Endothelial cell (in vitro differentiated cells): ENCODE results near the gene IVNS1ABP. TPM values are rescaled to one million over a fixed set of nuclear protein-coding genes. Genes with fewer than 3 reads are reported as not detected.
"Not testable (repeated sequence)": the region's sequence is repeated elsewhere in the genome, so short reads cannot be mapped to it uniquely, and the experiment has no call there.

ENCODE experiments used
- DNase-seq: peaks from one replicate; pipeline ENCODE4 v3.0.0; 2021; ENCODE audit warnings: low spot score
- H3K27ac Mint-ChIP-seq: one replicate; pipeline ENCODE4 v1.8.0; 2021; ENCODE audit warnings: mixed read lengths, inconsistent platforms; ENCODE audit not compliant: unreplicated experiment
- H3K27me3 Mint-ChIP-seq: one replicate; pipeline ENCODE4 v1.8.0; 2021; ENCODE audit warnings: mild to moderate bottlenecking, moderate library complexity, mixed read lengths, inconsistent platforms; ENCODE audit not compliant: unreplicated experiment
- H3K36me3 Mint-ChIP-seq: one replicate; pipeline ENCODE4 v1.8.0; 2021; ENCODE audit warnings: mild to moderate bottlenecking, low read depth, mixed read lengths, inconsistent platforms; ENCODE audit not compliant: unreplicated experiment
- H3K4me1 Mint-ChIP-seq: one replicate; pipeline ENCODE4 v1.8.0; 2021; ENCODE audit warnings: mild to moderate bottlenecking, mixed read lengths, inconsistent platforms; ENCODE audit not compliant: unreplicated experiment
- H3K4me3 Mint-ChIP-seq: one replicate; pipeline ENCODE4 v1.8.0; 2021; ENCODE audit warnings: mild to moderate bottlenecking, mixed read lengths, inconsistent platforms; ENCODE audit not compliant: unreplicated experiment
- H3K9me3 Mint-ChIP-seq: one replicate; pipeline ENCODE4 v1.8.0; 2021; ENCODE audit warnings: mixed read lengths, inconsistent platforms; ENCODE audit not compliant: unreplicated experiment
- CTCF ChIP-seq: fragments of 200-600 bp; sonication (generic); IDR thresholded peaks from one replicate; pipeline ENCODE4 v1.5.0; 2021; ENCODE audit warnings: antibody characterized with exemption; ENCODE audit not compliant: unreplicated experiment
- long read RNA-seq: library from polyadenylated mRNA; unstranded; transcript quantifications from one replicate; pipeline ENCODE4 v2.0.0, GENCODE V29; 2020; ENCODE audit not compliant: unreplicated experiment
- total RNA-seq: library from RNA; stranded (reverse); fragmentation: NEBNext Ultra II Directional; extraction: Animal tissue kit (Norgen Biotek cat#: 25700); gene quantifications from one replicate; pipeline ENCODE4 v1.2.1, GENCODE V29; 2021; ENCODE audit not compliant: unreplicated experiment

The IVNS1ABP gene
- 95.9 TPM for total RNA-seq
- long read RNA-seq, full-length matches to known transcripts, result 39 of 44 reads
- long read RNA-seq, partial matches to known transcripts, result 2 of 44 reads
- long read RNA-seq, other reads (novel, unspliced or antisense), result 3 of 44 reads

GRCh38 chr1:185317034-185317885 lies at the start of gene IVNS1ABP:
Gene IVNS1ABP (minus strand): TSS chr1:185317243. CDS start chr1:185309493, 7,750 bp downstream.
- Mint-ChIP-seq H3K27ac (peak within 1 kb of the TSS; percentile 95), H3K4me1 (peaks cover 36% of the 10 kb centered on the region), H3K36me3 (peaks cover 19% of the 10 kb centered on the region), H3K27me3 (peaks cover 20% of the 10 kb centered on the region), H3K9me3 (no peaks in the 10 kb centered on the region), H3K4me3 (peak within 1 kb of the TSS; percentile 93)
- peak; percentile 84 for DNase-seq
- TF ChIP-seq CTCF, result no peak

- no peak for TF ChIP-seq CTCF
- no peaks in the 10 kb centered on the region for H3K9me3 Mint-ChIP-seq
- peaks cover 6% of the 10 kb centered on the region for H3K4me1 Mint-ChIP-seq
- no peak overlapping the region for H3K4me3 Mint-ChIP-seq
- H3K27me3 Mint-ChIP-seq, result no peaks in the 10 kb centered on the region
- no peak for DNase-seq
- no peaks in the 10 kb centered on the region for H3K36me3 Mint-ChIP-seq
- H3K27ac Mint-ChIP-seq, result no peak overlapping the region
These were observed 48.9 kb upstream of the IVNS1ABP start for GRCh38 chr1:185365951-185366350.

GRCh38 chr1:185364528-185364927 lies 47.5 kb upstream of the IVNS1ABP start:
- H3K9me3 Mint-ChIP-seq, H3K27me3 Mint-ChIP-seq, H3K27ac Mint-ChIP-seq, DNase-seq, H3K36me3 Mint-ChIP-seq, H3K4me3 Mint-ChIP-seq, H3K4me1 Mint-ChIP-seq: not testable (repeated sequence)

GRCh38 chr1:185363205-185363604 lies 46.2 kb upstream of the IVNS1ABP start:
- no peak for TF ChIP-seq CTCF
- H3K36me3 Mint-ChIP-seq, result no peaks in the 10 kb centered on the region
- no peak overlapping the region for H3K27ac Mint-ChIP-seq
- H3K4me1 Mint-ChIP-seq, result peaks cover 2% of the 10 kb centered on the region
- DNase-seq, result no peak
- H3K27me3 Mint-ChIP-seq, result peaks cover under 1% of the 10 kb centered on the region
- H3K4me3 Mint-ChIP-seq, result no peak overlapping the region
- H3K9me3 Mint-ChIP-seq, result no peaks in the 10 kb centered on the region

GRCh38 chr1:185360714-185361113 lies 43.7 kb upstream of the IVNS1ABP start:
- Mint-ChIP-seq H3K9me3 (no peaks in the 10 kb centered on the region), H3K27ac (no peak overlapping the region), H3K27me3 (peaks cover 3% of the 10 kb centered on the region), H3K4me3 (no peak overlapping the region), H3K36me3 (no peaks in the 10 kb centered on the region), H3K4me1 (no peaks in the 10 kb centered on the region)
- no peak for TF ChIP-seq CTCF
- no peak for DNase-seq
